K562 (cell line): Measurements from ENCODE around the gene CCNL2. TPM values are rescaled to one million over a fixed set of nuclear protein-coding genes. Genes with fewer than 3 reads are reported as not detected.
A peak's percentile ranks its signal among the peaks of the same experiment; 100 is the strongest.

Source experiments
- BRF1 ChIP-seq: IDR thresholded peaks from 3 replicates; pipeline ENCODE4 v1.6.1; 2011; ENCODE audit warnings: borderline replicate concordance, mild to moderate bottlenecking; ENCODE audit not compliant: insufficient read length; ENCODE audit errors: extremely low read depth
- CBFA2T3 ChIP-seq: fragments of 450-650 bp; IDR thresholded peaks from 2 replicates; pipeline ENCODE4 v1.6.1; 2017
- E2F5 ChIP-seq: sonication (generic); formaldehyde crosslinking; IDR thresholded peaks from 2 replicates; pipeline ENCODE4 v1.8.0; 2022; ENCODE audit warnings: mild to moderate bottlenecking, missing genetic modification reagents
- FOXJ2 ChIP-seq: fragments of 200-800 bp; sonication (Bioruptor generic); IDR thresholded peaks from 2 replicates; pipeline ENCODE4 v1.6.1; 2016; ENCODE audit warnings: missing genetic modification characterization, missing compliant biosample characterization
- FOXK1 ChIP-seq: sonication (generic); formaldehyde crosslinking; IDR thresholded peaks from 2 replicates; pipeline ENCODE4 v1.8.0; 2022; ENCODE audit warnings: missing genetic modification reagents, mild to moderate bottlenecking, borderline replicate concordance
- LEF1 ChIP-seq: fragments of 450-650 bp; IDR thresholded peaks from 2 replicates; pipeline ENCODE4 v1.6.1; 2016; ENCODE audit warnings: mild to moderate bottlenecking
- PPARD ChIP-seq: fragments of 250-450 bp; sonication (Bioruptor Pico); IDR thresholded peaks from 2 replicates; pipeline ENCODE4 v1.8.0; 2022; ENCODE audit warnings: inconsistent platforms, mild to moderate bottlenecking, moderate library complexity
- RBM14 ChIP-seq: fragments of 200-400 bp; formaldehyde crosslinking; IDR thresholded peaks from 2 replicates; pipeline ENCODE4 v1.6.1; 2018; ENCODE audit warnings: low read depth, mild to moderate bottlenecking, low read length, moderate library complexity, borderline replicate concordance; ENCODE audit not compliant: insufficient read depth
- RBM17 ChIP-seq: fragments of 200-400 bp; formaldehyde crosslinking; IDR thresholded peaks from 2 replicates; pipeline ENCODE4 v1.6.1; 2017; ENCODE audit warnings: low read depth, mild to moderate bottlenecking, low read length, borderline replicate concordance
- RREB1 ChIP-seq: fragments of 250-450 bp; sonication (Bioruptor Pico); IDR thresholded peaks from 2 replicates; pipeline ENCODE4 v1.4.0; 2020
- TAL1 ChIP-seq: fragments of 450-650 bp; IDR thresholded peaks from 2 replicates; pipeline ENCODE4 v1.6.1; 2016; ENCODE audit warnings: mild to moderate bottlenecking
- ZBTB33 ChIP-seq: sonication (generic); formaldehyde crosslinking; IDR thresholded peaks from 2 replicates; pipeline ENCODE4 v1.8.1; 2023; ENCODE audit warnings: mild to moderate bottlenecking, missing genetic modification reagents
- ZNF146 ChIP-seq: IDR thresholded peaks from one replicate; pipeline ENCODE4 v1.6.1; 2018; ENCODE audit warnings: missing compliant biosample characterization; ENCODE audit not compliant: unreplicated experiment
- ZNF398 ChIP-seq: fragments of 250-450 bp; sonication (Bioruptor Pico); IDR thresholded peaks from 2 replicates; pipeline ENCODE4 v1.8.0; 2021; ENCODE audit warnings: moderate library complexity, mild to moderate bottlenecking, inconsistent platforms
- polyA plus RNA-seq, 8 experiments: library from polyadenylated mRNA; depleted of rRNA in 4 of 8; stranded (reverse) in 5 of 8; unstranded in 3 of 8; fragments of >200 nt; fragmentation: Nextera tagmentation in 2 of 8; fragmentation: Illumina TruSeq in 1 of 8; extraction: Ambion mirVana in 2 of 8; extraction: Trizol in 1 of 8; gene quantifications; 2 replicates each; pipeline versions ENCODE4 v1.2.1 to v1.2.3, GENCODE V29; 2011 to 2014; ENCODE audit warnings: inconsistent platforms in 1 of 8, missing spikeins in 1 of 8
- total RNA-seq, 7 experiments: library from RNA; depleted of rRNA in 6 of 7; stranded (reverse); fragments of >200 nt in 6 of 7; fragmentation: Illumina TruSeq in 2 of 7; extraction: Trizol in 2 of 7; gene quantifications; 2 replicates each; pipeline versions ENCODE4 v1.2.1 to v1.2.3, GENCODE V29; 2011 to 2021; ENCODE audit warnings: low replicate concordance in 1 of 7

Gene CCNL2
- total and polyA plus RNA-seq, 9 of the 15 experiments (the other 6 are each of a cell fraction or from before 2014, with no cell fraction given): 2.8 to 287 (median 94.5) TPM

GRCh38 chr1:1374589-1374928, 24.6 kb downstream of the CCNL2 start (continued):
- TF ChIP-seq RREB1 (CRISPR knock-in tag) (no peak), ZBTB33 (CRISPR knock-in tag) (no peak), E2F5 (CRISPR knock-in tag) (no peak), ZNF146 (no peak), ZNF398 (CRISPR knock-in tag) (no peak), RBM14 (peak; percentile 22; the same call in 1 of the 2 replicates), TAL1 (no peak), BRF1 (no peak), CBFA2T3 (no peak), RBM17 (no peak), LEF1 (no peak), FOXJ2 (tag) (no peak), FOXK1 (CRISPR knock-in tag) (no peak), PPARD (CRISPR knock-in tag) (no peak)
